ENCODE data around the gene NONO. TPM values are rescaled to one million over a fixed set of nuclear protein-coding genes. Genes with fewer than 3 reads are reported as not detected.
"Not testable (repeated sequence)": the region's sequence is repeated elsewhere in the genome, so short reads cannot be mapped to it uniquely, and the experiment has no call there.

The NONO gene
- total RNA-seq, 2 experiments from 2014 or later = 430 to 514 TPM

GRCh38 chrX:71254092-71254963, 29.1 kb upstream of the NONO start, which contains the start of gene ZMYM3:
Gene ZMYM3 (minus strand): TSS chrX:71254140. CDS start chrX:71253255, 885 bp downstream.
- peak within 1 kb of the TSS; percentile 83 for H3K4me3 Mint-ChIP-seq
- CTCF ChIA-PET = interaction anchor here (0.6 to 2.1 kb wide), 7 partner anchors 11 to 284 kb away, joined by 3 to 11 read pairs (median 4); partner anchors contain the start of genes NONO and TAF1
- no peaks in the 10 kb centered on the region for H3K36me3 Mint-ChIP-seq
- H3K27ac Mint-ChIP-seq = peak within 1 kb of the TSS; percentile 90
- H3K9me3 Mint-ChIP-seq (ENCODE audit: low read depth) = no peaks in the 10 kb centered on the region
- ATAC-seq (peak; percentile 92), DNase-seq (peak; percentile 89)
- peaks cover 29% of the 10 kb centered on the region for H3K4me1 Mint-ChIP-seq
- no peaks in the 10 kb centered on the region for H3K27me3 Mint-ChIP-seq

DNA sequence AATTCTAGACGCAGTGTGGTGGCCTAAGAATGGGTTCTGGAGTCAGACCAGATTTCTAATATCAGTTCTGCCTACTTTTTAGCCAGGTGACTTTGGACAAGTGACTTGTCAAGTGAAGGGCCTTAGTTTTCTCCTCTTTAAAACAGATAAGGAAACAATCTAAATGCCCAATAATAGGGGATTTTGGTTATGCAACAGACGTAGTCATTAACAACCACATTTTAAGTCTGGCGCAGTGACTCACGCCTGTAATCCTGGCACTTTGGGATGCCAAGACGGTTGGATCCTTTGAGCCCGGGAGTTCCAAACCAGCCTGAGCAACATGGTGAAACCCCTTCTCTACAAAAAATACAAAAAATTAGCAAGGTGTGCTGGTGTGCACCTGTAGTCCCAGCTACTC, 27.4 kb upstream of the NONO start:
- peaks cover 25% of the 10 kb centered on the region for H3K4me1 Mint-ChIP-seq
- H3K9me3 Mint-ChIP-seq (ENCODE audit: low read depth) = no peaks in the 10 kb centered on the region
- no peaks in the 10 kb centered on the region for H3K27me3 Mint-ChIP-seq
- peak overlapping the region; percentile 90 for H3K27ac Mint-ChIP-seq
- H3K4me3 Mint-ChIP-seq = peak overlapping the region; percentile 83
- DNase-seq = no peak
- CTCF ChIA-PET = no interaction called here
- no peak for ATAC-seq
- no peaks in the 10 kb centered on the region for H3K36me3 Mint-ChIP-seq

- H3K4me3 Mint-ChIP-seq = no peak overlapping the region
- H3K36me3 Mint-ChIP-seq = no peaks in the 10 kb centered on the region
- peaks cover 20% of the 10 kb centered on the region for H3K4me1 Mint-ChIP-seq
- DNase-seq = no peak
- no peak for ATAC-seq
- H3K27me3 Mint-ChIP-seq = no peaks in the 10 kb centered on the region
- no peaks in the 10 kb centered on the region for H3K9me3 Mint-ChIP-seq (ENCODE audit: low read depth)
- CTCF ChIA-PET = interaction anchor here (1.2 kb wide), 1 partner anchor 27 kb away, joined by 3 read pairs; the partner anchor contains the start of gene NONO
- no peak overlapping the region for H3K27ac Mint-ChIP-seq
These were observed 26.6 kb upstream of the NONO start for GRCh38 chrX:71256856-71257255.

DNA sequence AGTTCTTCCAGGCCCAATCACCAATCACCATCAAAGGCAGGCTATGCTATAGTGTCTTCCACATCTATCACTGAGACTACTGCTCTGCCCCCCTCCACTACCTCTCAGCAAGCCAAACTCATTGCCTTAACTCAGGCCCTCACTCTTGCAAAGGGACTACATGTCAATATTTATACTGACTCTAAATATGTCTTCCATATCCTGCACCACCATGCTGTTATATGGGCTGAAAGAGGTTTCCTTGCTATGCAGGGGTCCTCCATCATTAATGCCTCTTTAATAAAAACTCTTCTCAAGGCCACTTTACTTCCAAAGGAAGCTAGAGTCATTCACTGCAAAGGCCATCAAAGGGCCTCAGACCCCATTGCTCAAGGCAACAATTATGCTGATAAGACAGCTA, 14.8 kb upstream of the NONO start:
- H3K9me3 Mint-ChIP-seq (ENCODE audit: low read depth); DNase-seq; H3K27me3 Mint-ChIP-seq; CTCF ChIA-PET; H3K4me1 Mint-ChIP-seq; H3K4me3 Mint-ChIP-seq; H3K27ac Mint-ChIP-seq; H3K36me3 Mint-ChIP-seq; ATAC-seq: not testable (repeated sequence)

DNA sequence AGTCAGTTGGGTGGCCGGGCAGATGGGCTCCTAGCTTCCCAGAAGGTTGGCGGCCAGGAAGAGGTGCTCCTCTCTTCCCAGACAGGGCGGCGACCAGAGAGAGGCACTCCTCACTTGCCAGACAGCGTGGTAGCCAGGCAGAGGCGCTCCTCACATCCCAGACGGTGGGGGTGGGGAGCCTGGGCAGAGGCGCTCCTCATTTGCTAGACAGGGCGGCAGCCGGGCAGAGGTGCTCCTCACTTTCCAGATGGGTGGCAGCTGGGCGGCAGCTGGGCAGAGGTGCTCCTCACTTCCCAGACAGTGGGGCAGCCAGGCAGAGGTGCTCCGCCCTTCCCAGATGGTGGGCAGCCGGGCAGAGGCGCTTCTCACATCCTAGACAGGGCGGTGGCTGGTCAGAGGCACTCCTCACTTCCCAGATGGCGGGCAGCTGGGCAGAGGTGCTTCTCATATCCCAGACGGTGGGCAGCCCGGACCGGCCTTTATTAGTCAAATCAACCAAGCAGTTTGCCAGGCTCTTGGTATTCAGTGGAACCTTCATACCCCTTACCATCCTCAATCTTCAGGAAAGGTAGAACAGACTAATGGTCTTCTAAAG, 13.5 kb upstream of the NONO start:
- Mint-ChIP-seq H3K4me3 (no peak overlapping the region), H3K27me3 (no peaks in the 10 kb centered on the region), H3K9me3 (ENCODE audit: low read depth) (no peaks in the 10 kb centered on the region), H3K27ac (no peak overlapping the region), H3K4me1 (no peaks in the 10 kb centered on the region), H3K36me3 (peaks cover 1% of the 10 kb centered on the region)
- CTCF ChIA-PET = no interaction called here
- ATAC-seq (no peak), DNase-seq (no peak)

DNA sequence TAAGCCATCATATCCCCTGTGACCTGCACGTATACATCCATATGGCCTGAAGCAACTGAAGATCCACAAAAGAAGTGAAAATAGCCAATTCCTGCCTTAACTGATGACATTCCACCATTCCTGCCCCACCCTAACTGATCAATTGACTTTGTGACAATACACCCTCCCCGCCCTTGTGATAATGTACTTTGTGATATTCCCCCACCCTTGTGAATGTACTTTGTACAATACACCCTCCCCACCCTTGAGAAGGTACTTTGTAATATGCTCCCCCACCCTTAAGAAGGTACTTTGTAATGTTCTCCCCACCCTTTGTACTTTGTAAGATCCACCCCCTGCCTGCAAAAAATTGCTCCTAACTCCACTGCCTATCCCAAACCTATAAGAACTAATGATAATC, 11.1 kb upstream of the NONO start:
- not testable (repeated sequence) for H3K9me3 Mint-ChIP-seq (ENCODE audit: low read depth); H3K4me1 Mint-ChIP-seq

DNA sequence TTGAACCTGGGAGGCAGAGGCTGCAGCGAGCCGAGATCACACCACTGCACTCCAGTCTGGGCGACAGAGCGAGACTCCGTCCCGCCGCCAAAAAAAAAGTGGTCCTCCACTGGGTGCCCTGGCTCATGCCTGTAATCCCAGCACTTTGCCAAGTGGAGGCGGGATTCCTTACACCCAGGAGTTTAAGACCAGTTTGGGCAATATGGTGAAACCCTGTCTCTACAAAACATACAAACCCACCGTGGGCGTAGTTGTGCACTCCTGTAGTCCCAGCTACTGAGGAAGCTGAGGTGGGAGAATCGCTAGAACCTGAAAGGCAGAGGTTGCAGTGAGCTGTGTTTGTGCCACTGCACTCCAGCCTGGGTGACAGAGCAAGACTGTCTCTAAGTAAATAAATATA, 2.1 kb upstream of the NONO start:
- peaks cover 13% of the 10 kb centered on the region for H3K36me3 Mint-ChIP-seq
- CTCF ChIA-PET; H3K4me3 Mint-ChIP-seq; ATAC-seq; H3K27ac Mint-ChIP-seq; DNase-seq; H3K9me3 Mint-ChIP-seq (ENCODE audit: low read depth); H3K27me3 Mint-ChIP-seq: not testable (repeated sequence)
- peaks cover 19% of the 10 kb centered on the region for H3K4me1 Mint-ChIP-seq

More for the DNA sequence above, 11.1 kb upstream of the NONO start:
- DNase-seq, ATAC-seq, H3K36me3 Mint-ChIP-seq, CTCF ChIA-PET, H3K27ac Mint-ChIP-seq, H3K27me3 Mint-ChIP-seq, H3K4me3 Mint-ChIP-seq: not testable (repeated sequence)

GRCh38 chrX:71282514-71283402, 677 bp upstream of the NONO start:
- no peaks in the 10 kb centered on the region for H3K27me3 Mint-ChIP-seq
- H3K9me3 Mint-ChIP-seq (ENCODE audit: low read depth) = no peaks in the 10 kb centered on the region
- CTCF ChIA-PET = interaction anchor here (0.6 to 1.8 kb wide), 6 partner anchors 25 to 101 kb away, joined by 3 to 10 read pairs (median 8); partner anchors contain the start of genes TAF1 and ZMYM3
- H3K4me1 Mint-ChIP-seq = peaks cover 21% of the 10 kb centered on the region
- ATAC-seq (peak; percentile 41), DNase-seq (peak; percentile 73)
- peak overlapping the region; percentile 95 for H3K27ac Mint-ChIP-seq
- H3K4me3 Mint-ChIP-seq = peak overlapping the region; percentile 86
- H3K36me3 Mint-ChIP-seq = peaks cover 15% of the 10 kb centered on the region

GRCh38 chrX:71285929-71286328, 2.5 kb downstream of the NONO start:
- DNase-seq (no peak), ATAC-seq (no peak)
- Mint-ChIP-seq H3K27me3 (no peaks in the 10 kb centered on the region), H3K27ac (peak overlapping the region; percentile 40), H3K36me3 (peaks cover 25% of the 10 kb centered on the region), H3K4me1 (peaks cover 21% of the 10 kb centered on the region), H3K4me3 (peak overlapping the region; percentile 86), H3K9me3 (ENCODE audit: low read depth) (no peaks in the 10 kb centered on the region)
- CTCF ChIA-PET = no interaction called here

GRCh38 chrX:71291381-71291780, 7.9 kb downstream of the NONO start:
- H3K27ac Mint-ChIP-seq = no peak overlapping the region
- DNase-seq (no peak), ATAC-seq (no peak)
- peaks cover 11% of the 10 kb centered on the region for H3K4me1 Mint-ChIP-seq
- H3K36me3 Mint-ChIP-seq = peaks cover 37% of the 10 kb centered on the region
- CTCF ChIA-PET = no interaction called here
- H3K4me3 Mint-ChIP-seq = no peak overlapping the region
- H3K27me3 Mint-ChIP-seq = no peaks in the 10 kb centered on the region
- H3K9me3 Mint-ChIP-seq (ENCODE audit: low read depth) = no peaks in the 10 kb centered on the region

GRCh38 chrX:71292669-71293365, 9.4 kb downstream of the NONO start:
- Mint-ChIP-seq H3K27me3 (no peaks in the 10 kb centered on the region), H3K4me1 (peaks cover 9% of the 10 kb centered on the region), H3K4me3 (no peak overlapping the region), H3K9me3 (ENCODE audit: low read depth) (no peaks in the 10 kb centered on the region), H3K27ac (no peak overlapping the region), H3K36me3 (peaks cover 48% of the 10 kb centered on the region)
- ATAC-seq (no peak), DNase-seq (no peak)
- CTCF ChIA-PET = no interaction called here

DNA sequence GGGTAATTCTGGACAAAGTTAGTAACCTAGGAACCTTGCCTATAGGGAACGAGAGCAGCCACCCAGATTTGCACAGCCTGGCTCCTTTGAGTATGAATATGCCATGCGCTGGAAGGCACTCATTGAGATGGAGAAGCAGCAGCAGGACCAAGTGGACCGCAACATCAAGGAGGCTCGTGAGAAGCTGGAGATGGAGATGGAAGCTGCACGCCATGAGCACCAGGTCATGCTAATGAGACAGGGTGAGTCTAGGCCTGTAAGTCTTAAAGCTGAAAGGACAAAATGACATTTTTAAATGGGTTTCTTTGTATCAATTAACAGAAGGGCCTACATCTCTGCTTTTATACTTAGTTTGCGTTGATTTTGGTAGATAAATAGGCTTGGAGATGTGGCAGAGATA, 13.4 kb downstream of the NONO start:
- DNase-seq (no peak), ATAC-seq (no peak)
- no peaks in the 10 kb centered on the region for H3K9me3 Mint-ChIP-seq (ENCODE audit: low read depth)
- H3K4me1 Mint-ChIP-seq = peaks cover 4% of the 10 kb centered on the region
- no peaks in the 10 kb centered on the region for H3K27me3 Mint-ChIP-seq
- peaks cover 56% of the 10 kb centered on the region for H3K36me3 Mint-ChIP-seq
- CTCF ChIA-PET = no interaction called here
- H3K27ac Mint-ChIP-seq = no peak overlapping the region
- no peak overlapping the region for H3K4me3 Mint-ChIP-seq

DNA sequence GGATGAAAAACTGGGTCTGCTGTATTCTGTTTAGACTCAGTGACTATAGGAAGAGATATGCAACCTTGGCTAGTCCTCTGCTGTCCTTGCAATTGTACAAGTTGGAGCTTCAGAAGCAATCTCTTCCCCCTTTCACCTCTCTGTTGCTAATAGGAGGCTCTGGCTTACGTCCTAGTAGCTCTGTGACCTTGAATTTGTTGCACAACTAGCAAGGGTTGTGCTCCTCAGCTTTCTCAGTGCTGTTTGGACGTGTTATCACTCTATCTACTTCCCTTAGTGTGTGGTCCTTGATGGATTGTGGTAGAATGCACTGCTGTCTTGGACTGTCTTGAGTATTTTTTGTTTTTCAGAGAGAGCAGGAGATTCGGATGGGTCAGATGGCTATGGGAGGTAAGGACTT, 14.7 kb downstream of the NONO start:
- Mint-ChIP-seq H3K27me3 (no peaks in the 10 kb centered on the region), H3K27ac (no peak overlapping the region), H3K4me3 (no peak overlapping the region), H3K9me3 (ENCODE audit: low read depth) (no peaks in the 10 kb centered on the region), H3K4me1 (peaks cover 17% of the 10 kb centered on the region), H3K36me3 (peaks cover 52% of the 10 kb centered on the region)
- DNase-seq (no peak), ATAC-seq (no peak)
- CTCF ChIA-PET = no interaction called here
